HFFc6 (cell line): ENCODE measurements around the gene GTF3A. TPM values are rescaled to one million over a fixed set of nuclear protein-coding genes. Genes with fewer than 3 reads are reported as not detected.

ENCODE experiments used
- DNase-seq: peaks from one replicate; pipeline ENCODE4 v3.0.0-alpha.2; 2018
- H3K27ac Mint-ChIP-seq: 2 replicates; pipeline ENCODE4 v1.8.0; 2020; ENCODE audit warnings: mild to moderate bottlenecking, mixed read lengths
- H3K27me3 Mint-ChIP-seq: 2 replicates; pipeline ENCODE4 v1.8.0; 2021; ENCODE audit warnings: mild to moderate bottlenecking, moderate library complexity, mixed read lengths; ENCODE audit not compliant: insufficient read depth
- H3K36me3 Mint-ChIP-seq: 2 replicates; pipeline ENCODE4 v1.8.0; 2021; ENCODE audit warnings: low read depth, mixed read lengths
- H3K4me1 Mint-ChIP-seq: 2 replicates; pipeline ENCODE4 v1.8.0; 2020; ENCODE audit warnings: low read depth, mixed read lengths
- H3K4me3 Mint-ChIP-seq: 2 replicates; pipeline ENCODE4 v1.8.0; 2020; ENCODE audit warnings: mild to moderate bottlenecking, moderate library complexity, mixed read lengths
- H3K9me3 Mint-ChIP-seq: 2 replicates; pipeline ENCODE4 v1.8.0; 2020; ENCODE audit warnings: mild to moderate bottlenecking, mixed read lengths
- total RNA-seq, 6 experiments: library from RNA; stranded (reverse); fragmentation: NEBNext Ultra II Directional; extraction: Animal tissue kit (Norgen Biotek cat#: 25700); gene quantifications; 2 replicates in 1 of 6; 3 replicates in 5 of 6; pipeline ENCODE4 v1.2.3, GENCODE V29; 2021
- TF ChIP-seq, protein P1 (sequence below): fragments of 200-600 bp; sonication (generic); IDR thresholded peaks from 2 replicates; pipeline ENCODE4 v1.5.0; 2021; ENCODE audit warnings: antibody characterized with exemption, mild to moderate bottlenecking

Gene GTF3A
- total RNA-seq, 6 experiments from 2014 or later = 70.8 to 81.2 (median 75.0) TPM

GRCh38 chr13:27440408-27440807, 16.0 kb downstream of the GTF3A start:
- H3K27ac Mint-ChIP-seq = no peak overlapping the region
- DNase-seq = no peak
- H3K4me3 Mint-ChIP-seq = no peak overlapping the region
- H3K4me1 Mint-ChIP-seq = no peaks in the 10 kb centered on the region
- H3K36me3 Mint-ChIP-seq = peaks cover 14% of the 10 kb centered on the region
- TF ChIP-seq, protein P1, sequence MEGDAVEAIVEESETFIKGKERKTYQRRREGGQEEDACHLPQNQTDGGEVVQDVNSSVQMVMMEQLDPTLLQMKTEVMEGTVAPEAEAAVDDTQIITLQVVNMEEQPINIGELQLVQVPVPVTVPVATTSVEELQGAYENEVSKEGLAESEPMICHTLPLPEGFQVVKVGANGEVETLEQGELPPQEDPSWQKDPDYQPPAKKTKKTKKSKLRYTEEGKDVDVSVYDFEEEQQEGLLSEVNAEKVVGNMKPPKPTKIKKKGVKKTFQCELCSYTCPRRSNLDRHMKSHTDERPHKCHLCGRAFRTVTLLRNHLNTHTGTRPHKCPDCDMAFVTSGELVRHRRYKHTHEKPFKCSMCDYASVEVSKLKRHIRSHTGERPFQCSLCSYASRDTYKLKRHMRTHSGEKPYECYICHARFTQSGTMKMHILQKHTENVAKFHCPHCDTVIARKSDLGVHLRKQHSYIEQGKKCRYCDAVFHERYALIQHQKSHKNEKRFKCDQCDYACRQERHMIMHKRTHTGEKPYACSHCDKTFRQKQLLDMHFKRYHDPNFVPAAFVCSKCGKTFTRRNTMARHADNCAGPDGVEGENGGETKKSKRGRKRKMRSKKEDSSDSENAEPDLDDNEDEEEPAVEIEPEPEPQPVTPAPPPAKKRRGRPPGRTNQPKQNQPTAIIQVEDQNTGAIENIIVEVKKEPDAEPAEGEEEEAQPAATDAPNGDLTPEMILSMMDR = no peak
- H3K27me3 Mint-ChIP-seq = no peaks in the 10 kb centered on the region; the same call in 1 of the 2 replicates
- H3K9me3 Mint-ChIP-seq = no peaks in the 10 kb centered on the region

DNA sequence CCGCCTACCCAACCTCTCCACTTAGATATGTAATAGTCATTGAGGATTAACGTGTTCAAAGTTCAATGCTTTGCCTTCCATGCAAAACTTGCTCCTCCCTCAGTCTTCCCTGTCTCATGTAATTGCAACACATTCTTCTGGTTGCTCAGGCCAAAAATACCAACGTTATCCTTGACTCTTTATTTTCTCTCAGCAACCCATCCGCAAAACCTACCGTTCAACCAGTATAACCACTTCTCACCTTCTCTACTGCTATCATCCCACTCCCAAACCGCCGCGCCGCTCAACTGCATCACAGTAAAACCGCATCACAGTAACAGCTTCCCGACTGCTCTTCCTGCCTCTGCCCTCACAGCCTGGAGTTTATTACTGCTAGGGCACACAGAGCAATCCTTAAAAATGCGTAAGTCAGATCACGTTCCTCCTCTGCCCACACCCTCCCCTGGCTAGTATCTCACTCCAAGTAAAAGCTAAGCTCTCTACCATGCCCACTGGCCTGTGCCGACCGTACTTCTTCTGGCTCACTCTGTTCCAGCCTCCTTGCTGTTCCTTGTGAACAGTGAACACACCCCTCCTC, 17.7 kb downstream of the GTF3A start:
- Mint-ChIP-seq H3K27ac (no peak overlapping the region), H3K4me3 (no peak overlapping the region), H3K4me1 (no peaks in the 10 kb centered on the region), H3K27me3 (no peaks in the 10 kb centered on the region; the same call in 1 of the 2 replicates), H3K36me3 (peaks cover 11% of the 10 kb centered on the region), H3K9me3 (no peaks in the 10 kb centered on the region)
- TF ChIP-seq, protein P1 = no peak
- DNase-seq = no peak

- H3K4me3 Mint-ChIP-seq = no peak overlapping the region
- H3K36me3 Mint-ChIP-seq = peaks cover 10% of the 10 kb centered on the region
- no peaks in the 10 kb centered on the region for H3K9me3 Mint-ChIP-seq
- no peak for DNase-seq
- no peak overlapping the region for H3K27ac Mint-ChIP-seq
- no peaks in the 10 kb centered on the region for H3K4me1 Mint-ChIP-seq
- no peaks in the 10 kb centered on the region; the same call in 1 of the 2 replicates for H3K27me3 Mint-ChIP-seq
- TF ChIP-seq, protein P1 = no peak
Measured at GRCh38 chr13:27442797-27443196, 18.4 kb downstream of the GTF3A start.

- Mint-ChIP-seq H3K9me3 (no peaks in the 10 kb centered on the region), H3K36me3 (peaks cover 15% of the 10 kb centered on the region), H3K27ac (no peak overlapping the region), H3K4me1 (peaks cover 22% of the 10 kb centered on the region), H3K27me3 (no peaks in the 10 kb centered on the region; the same call in 1 of the 2 replicates), H3K4me3 (no peak overlapping the region)
- TF ChIP-seq, protein P1 = no peak
- DNase-seq = no peak
Measured at GRCh38 chr13:27446986-27447583, 22.7 kb downstream of the GTF3A start.

DNA sequence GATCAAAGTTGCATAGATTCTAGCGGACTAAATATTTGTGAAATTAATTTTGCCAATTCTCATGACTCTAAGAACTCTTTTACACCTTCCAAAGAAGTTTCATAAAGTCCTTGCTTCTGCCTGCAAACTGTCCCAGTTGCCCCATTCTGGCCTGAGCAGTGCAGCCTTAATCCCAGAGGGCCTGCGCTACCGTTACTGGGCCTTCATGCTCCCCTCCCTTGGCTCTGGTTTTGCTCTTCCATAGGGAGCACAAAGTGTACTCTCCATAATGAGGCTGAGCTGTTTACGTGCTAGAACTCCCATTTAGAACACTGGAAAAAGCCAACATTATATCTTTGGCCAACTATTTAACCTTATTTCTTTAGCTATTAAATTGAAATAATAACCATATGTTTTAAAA, 23.9 kb downstream of the GTF3A start:
- Mint-ChIP-seq H3K36me3 (peaks cover 7% of the 10 kb centered on the region), H3K27me3 (no peaks in the 10 kb centered on the region; the same call in 1 of the 2 replicates), H3K9me3 (no peaks in the 10 kb centered on the region), H3K4me1 (peaks cover 22% of the 10 kb centered on the region), H3K4me3 (no peak overlapping the region), H3K27ac (no peak overlapping the region)
- no peak for DNase-seq
- TF ChIP-seq, protein P1 = no peak
